Measurements from ENCODE around the gene IFTAP. TPM values are rescaled to one million over a fixed set of nuclear protein-coding genes. Genes with fewer than 3 reads are reported as not detected.

IFTAP gene
- total RNA-seq, 4 donors from 2014 or later, result 23.3 to 46.5 (median 26.1) TPM

GRCh38 chr11:36628141-36628540 lies 33.8 kb downstream of the IFTAP start:
- DNase-seq (ENCODE audit: extremely low spot score), result no peak
- Histone ChIP-seq H3K27ac (replicated peaks in 1 of 4) (no peak overlapping the region), H3K36me3 (no peaks in the 10 kb centered on the region), H3K4me1 (peaks cover 0 to 13% (median 8%) of the 10 kb centered on the region in 4 donors), H3K9me3 (no peaks in the 10 kb centered on the region), H3K27me3 (no peaks in the 10 kb centered on the region), H3K4me3 (no peak overlapping the region)
- TF ChIP-seq EP300 (IDR thresholded peaks at IDR 0.05) (no peak), CTCF (IDR thresholded peaks at IDR 0.05) (no peak), POLR2A (IDR thresholded peaks at IDR 0.05; ENCODE audit: low read depth) (no peak), POLR2AphosphoS5 (IDR thresholded peaks at IDR 0.05) (no peak)
- WGBS, result 93% methylated on average over 5 of the region's 5 CpGs
- intact Hi-C loops (cut with DNase I), result no loop called here

- Histone ChIP-seq H3K4me3 (no peak overlapping the region), H3K4me1 (peaks cover 0 to 13% (median 8%) of the 10 kb centered on the region in 4 donors), H3K27ac (replicated peaks in 1 of 4) (no peak overlapping the region), H3K36me3 (no peaks in the 10 kb centered on the region), H3K9me3 (no peaks in the 10 kb centered on the region), H3K27me3 (no peaks in the 10 kb centered on the region)
- no peak for DNase-seq (ENCODE audit: extremely low spot score)
- TF ChIP-seq POLR2AphosphoS5 (IDR thresholded peaks at IDR 0.05) (no peak), EP300 (IDR thresholded peaks at IDR 0.05) (no peak), CTCF (IDR thresholded peaks at IDR 0.05) (no peak), POLR2A (IDR thresholded peaks at IDR 0.05; ENCODE audit: low read depth) (no peak)
- WGBS, result 39% methylated on average over 4 of the region's 4 CpGs
- intact Hi-C loops (cut with DNase I), result no loop called here
Observed at GRCh38 chr11:36628765-36629244, 34.5 kb downstream of the IFTAP start.

DNA sequence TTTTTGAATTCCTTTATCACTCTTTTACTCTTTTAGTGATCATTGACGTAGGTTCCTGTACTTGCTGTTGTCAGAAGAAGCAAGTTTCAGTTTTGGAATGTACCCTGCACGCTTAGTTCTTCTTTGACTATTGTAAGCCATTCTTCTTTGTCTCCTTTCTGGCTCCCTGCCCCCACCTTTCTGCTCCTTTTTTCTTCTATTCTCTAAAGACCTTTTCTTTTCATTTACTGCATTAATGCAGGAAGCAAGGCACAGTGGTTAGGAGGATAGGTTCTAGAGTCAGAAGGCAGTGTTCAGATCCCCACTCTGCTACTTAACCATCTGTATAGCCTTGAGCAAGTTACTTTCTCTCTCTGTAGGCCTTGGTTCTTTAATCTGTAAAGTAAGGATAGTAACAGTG lies 37.5 kb downstream of the IFTAP start:
- H3K4me3 ChIP-seq, result no peak overlapping the region
- peaks cover 0 to 25% (median 13%) of the 10 kb centered on the region in 4 donors for H3K4me1 ChIP-seq
- no peak for DNase-seq (ENCODE audit: extremely low spot score)
- H3K36me3 ChIP-seq, result peaks cover 0 to 6% (median 0%) of the 10 kb centered on the region in 4 donors
- no peaks in the 10 kb centered on the region for H3K9me3 ChIP-seq
- H3K27me3 ChIP-seq, result no peaks in the 10 kb centered on the region
- no peak overlapping the region for H3K27ac ChIP-seq (replicated peaks in 1 of 4)
- WGBS, result 84% methylated on average over 2 of the region's 2 CpGs
- TF ChIP-seq CTCF (IDR thresholded peaks at IDR 0.05) (no peak), POLR2A (IDR thresholded peaks at IDR 0.05; ENCODE audit: low read depth) (no peak), POLR2AphosphoS5 (IDR thresholded peaks at IDR 0.05) (no peak), EP300 (IDR thresholded peaks at IDR 0.05) (no peak)
- intact Hi-C loops (cut with DNase I), result no loop called here

GRCh38 chr11:36635066-36635862 lies 41.0 kb downstream of the IFTAP start:
- H3K27ac ChIP-seq (replicated peaks in 1 of 4), result peak overlapping the region in 2 of 4 donors; percentile 20
- no peaks in the 10 kb centered on the region for H3K9me3 ChIP-seq
- peaks cover 0 to 6% (median 2%) of the 10 kb centered on the region in 4 donors for H3K36me3 ChIP-seq
- TF ChIP-seq EP300 (IDR thresholded peaks at IDR 0.05) (no peak), CTCF (IDR thresholded peaks at IDR 0.05) (no peak), POLR2A (IDR thresholded peaks at IDR 0.05; ENCODE audit: low read depth) (no peak), POLR2AphosphoS5 (IDR thresholded peaks at IDR 0.05) (no peak)
- no peak for DNase-seq (ENCODE audit: extremely low spot score)
- H3K27me3 ChIP-seq, result no peaks in the 10 kb centered on the region
- H3K4me3 ChIP-seq, result no peak overlapping the region
- intact Hi-C loops (cut with DNase I), result no loop called here
- 78% methylated on average over 4 of the region's 4 CpGs for WGBS
- H3K4me1 ChIP-seq, result peaks cover 0 to 24% (median 12%) of the 10 kb centered on the region in 4 donors
